NCI-H345 treated with DMSO at 0.1 percent for 48 hours (cell line): ENCODE measurements around the gene KRTAP10-7.

Source experiments
- DNase-seq: peaks from one replicate; lab custom pipeline; 2025; ENCODE audit not compliant: unreplicated experiment; lab: John Stamatoyannopoulos, UW

KRTAP10-7 gene

DNA sequence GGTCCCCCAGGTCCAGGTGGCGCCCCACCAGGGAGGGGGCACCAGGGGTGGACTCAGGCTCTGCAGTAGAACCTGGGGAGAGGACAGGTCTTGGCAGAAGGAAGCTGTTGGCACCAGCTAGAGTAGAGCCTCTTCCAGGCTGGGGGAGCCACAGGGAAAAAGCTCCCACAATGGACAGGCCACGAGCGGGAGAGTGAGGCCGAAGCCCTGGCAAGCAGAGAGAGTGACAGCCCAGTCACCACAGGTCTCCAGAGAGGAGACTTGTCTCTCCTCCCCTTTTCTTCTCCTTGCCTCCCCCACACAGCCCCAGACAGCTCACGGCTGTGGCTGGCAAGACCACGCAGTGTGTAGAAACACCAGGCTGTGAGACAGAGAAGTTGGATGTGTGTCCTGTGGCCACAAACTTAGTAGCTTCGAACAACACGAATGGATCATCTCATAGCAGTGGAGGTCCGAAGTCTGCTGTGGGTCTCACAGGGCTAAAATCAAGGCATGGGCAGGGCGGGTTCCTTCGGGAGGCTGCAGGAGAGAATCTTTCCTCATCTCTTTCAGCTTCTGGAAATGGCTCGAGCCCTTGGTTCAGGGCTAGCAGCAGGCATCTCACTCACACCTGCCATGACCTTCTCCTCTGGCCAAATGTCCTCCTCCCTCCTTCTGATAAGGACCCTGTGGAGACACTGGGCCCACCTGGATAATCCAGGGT is 50.7 kb downstream of the KRTAP10-7 start:
- DNase-seq: no peak
